SU-DHL-6 (cell line): ENCODE data around the gene ADARB2.

Experiments
- H2AFZ ChIP-seq: fragments of 200-600 bp; sonication (generic); 2 replicates; pipeline ENCODE4 v1.6.1; 2014; ENCODE audit warnings: low read depth, mild to moderate bottlenecking, moderate library complexity, mixed read lengths, antibody characterized with exemption, low read length; ENCODE audit not compliant: severe bottlenecking
- H3F3A ChIP-seq: fragments of 200-600 bp; shearing (Covaris generic); 2 replicates; pipeline ENCODE4 v1.6.0; 2016; ENCODE audit warnings: antibody characterized with exemption, mild to moderate bottlenecking; ENCODE audit not compliant: insufficient read depth
- H3K27ac ChIP-seq: fragments of 200-600 bp; sonication (generic); 2 replicates; pipeline ENCODE4 v1.5.1; 2016; ENCODE audit warnings: low read depth, mild to moderate bottlenecking, low read length, moderate library complexity, mixed read lengths
- H3K27me3 ChIP-seq: fragments of 200-600 bp; sonication (generic), shearing (Covaris generic); 2 replicates; pipeline ENCODE4 v1.6.0; 2014; ENCODE audit warnings: mild to moderate bottlenecking, low read length
- H3K36me3 ChIP-seq: fragments of 200-600 bp; sonication (generic); 2 replicates; pipeline ENCODE4 v1.6.1; 2014; ENCODE audit warnings: mild to moderate bottlenecking, low read length, mixed read lengths
- H3K4me2 ChIP-seq: fragments of 300-600, 200-600 bp; shearing (Covaris generic), sonication (generic); 2 replicates; pipeline ENCODE4 v1.6.0; 2014; ENCODE audit warnings: low read length, low read depth, mild to moderate bottlenecking; ENCODE audit not compliant: poor library complexity, severe bottlenecking
- H3K4me3 ChIP-seq: fragments of 200-600 bp; sonication (generic); 2 replicates; pipeline ENCODE4 v1.5.1; 2014; ENCODE audit warnings: antibody characterized with exemption, low read length, mild to moderate bottlenecking, mixed read lengths; ENCODE audit not compliant: insufficient read depth, poor library complexity, severe bottlenecking
- H3K79me2 ChIP-seq: fragments of 200-600 bp; sonication (generic); 2 replicates; pipeline ENCODE4 v1.6.1; 2014; ENCODE audit warnings: mild to moderate bottlenecking, low read length, moderate library complexity; ENCODE audit not compliant: insufficient read depth
- H3K9ac ChIP-seq: fragments of 200-600 bp; sonication (generic); 2 replicates; pipeline ENCODE4 v1.7.0; 2014; ENCODE audit warnings: mild to moderate bottlenecking, low read length
- H3K9me2 ChIP-seq: fragments of 200-600 bp; sonication (generic); replicated peaks from 2 replicates; pipeline ENCODE4 v1.6.1; 2014; ENCODE audit warnings: low read length; ENCODE audit not compliant: insufficient read depth
- H3K9me3 ChIP-seq: fragments of 200-600 bp; sonication (generic); 2 replicates; pipeline ENCODE4 v1.6.1; 2014; ENCODE audit warnings: low read length, mixed read lengths; ENCODE audit not compliant: insufficient read depth
- H4K20me1 ChIP-seq: fragments of 200-600 bp; sonication (generic); 2 replicates; pipeline ENCODE4 v1.6.1; 2014; ENCODE audit warnings: low read depth, mild to moderate bottlenecking, antibody characterized with exemption, low read length, moderate library complexity, mixed read lengths
- CTCF ChIP-seq: fragments of 200-600 bp; sonication (generic); IDR thresholded peaks from one replicate; pipeline ENCODE4 v1.5.1; 2017; ENCODE audit warnings: antibody characterized with exemption, mild to moderate bottlenecking, low read length, moderate library complexity; ENCODE audit not compliant: insufficient read depth, poor library complexity, severe bottlenecking
- EZH2phosphoT487 ChIP-seq: fragments of 200-600 bp; sonication (generic), shearing (Covaris generic); conservative IDR thresholded peaks from 2 replicates; pipeline ENCODE4 v1.6.1; 2018; ENCODE audit warnings: mild to moderate bottlenecking, antibody characterized with exemption, low read length, moderate library complexity, mixed read lengths

The ADARB2 gene

GRCh38 chr10:1454428-1454827 is 282.9 kb downstream of the ADARB2 start:
- H3K4me3 ChIP-seq: peak overlapping the region; percentile 27
- peak overlapping the region; percentile 30; the same call in 1 of the 2 replicates for H3K9ac ChIP-seq
- H3K36me3 ChIP-seq: no peaks in the 10 kb centered on the region
- H3K9me2 ChIP-seq: no peaks in the 10 kb centered on the region
- no peaks in the 10 kb centered on the region for H3F3A ChIP-seq
- no peaks in the 10 kb centered on the region for H3K79me2 ChIP-seq
- no peaks in the 10 kb centered on the region for H4K20me1 ChIP-seq
- H2AFZ ChIP-seq: peak overlapping the region; percentile 53
- peak overlapping the region; percentile 78 for H3K27ac ChIP-seq
- H3K4me2 ChIP-seq: peak overlapping the region; percentile 63
- H3K27me3 ChIP-seq: no peaks in the 10 kb centered on the region
- H3K9me3 ChIP-seq: no peaks in the 10 kb centered on the region
- TF ChIP-seq EZH2phosphoT487: no peak
- TF ChIP-seq CTCF: no peak

GRCh38 chr10:1452777-1453176 is 284.5 kb downstream of the ADARB2 start:
- Histone ChIP-seq H3K4me2 (no peak overlapping the region), H4K20me1 (no peaks in the 10 kb centered on the region), H3K27ac (no peak overlapping the region), H3K36me3 (no peaks in the 10 kb centered on the region), H2AFZ (no peak overlapping the region), H3K4me3 (no peak overlapping the region), H3K9me3 (no peaks in the 10 kb centered on the region), H3F3A (no peaks in the 10 kb centered on the region), H3K79me2 (no peaks in the 10 kb centered on the region), H3K27me3 (no peaks in the 10 kb centered on the region), H3K9ac (no peak overlapping the region), H3K9me2 (no peaks in the 10 kb centered on the region)
- TF ChIP-seq CTCF (no peak), EZH2phosphoT487 (no peak)

- Histone ChIP-seq H3K36me3 (no peaks in the 10 kb centered on the region), H3K4me2 (no peak overlapping the region), H3K9ac (no peak overlapping the region), H3K4me3 (no peak overlapping the region), H3F3A (no peaks in the 10 kb centered on the region), H3K27ac (no peak overlapping the region), H3K79me2 (no peaks in the 10 kb centered on the region), H3K9me3 (no peaks in the 10 kb centered on the region), H4K20me1 (no peaks in the 10 kb centered on the region), H3K9me2 (no peaks in the 10 kb centered on the region), H2AFZ (no peak overlapping the region), H3K27me3 (no peaks in the 10 kb centered on the region)
- TF ChIP-seq EZH2phosphoT487 (no peak), CTCF (no peak)
These were observed 285.4 kb downstream of the ADARB2 start for GRCh38 chr10:1451941-1452340.

GRCh38 chr10:1451362-1451888 is 285.9 kb downstream of the ADARB2 start:
- Histone ChIP-seq H3K9me3 (no peaks in the 10 kb centered on the region), H3K9ac (no peak overlapping the region), H3F3A (no peaks in the 10 kb centered on the region), H3K36me3 (no peaks in the 10 kb centered on the region), H3K27me3 (no peaks in the 10 kb centered on the region), H2AFZ (no peak overlapping the region), H3K4me2 (no peak overlapping the region), H3K4me3 (no peak overlapping the region), H3K79me2 (no peaks in the 10 kb centered on the region), H3K9me2 (no peaks in the 10 kb centered on the region), H4K20me1 (no peaks in the 10 kb centered on the region), H3K27ac (no peak overlapping the region)
- TF ChIP-seq CTCF (no peak), EZH2phosphoT487 (no peak)
